HEK293T (cell line): ENCODE results near the gene KAT7.

ENCODE experiments used
- ARNT ChIP-seq: fragments of 450-650 bp; IDR thresholded peaks from 2 replicates; pipeline ENCODE4 v1.6.1; 2017; ENCODE audit warnings: mild to moderate bottlenecking
- BHLHE40 ChIP-seq: fragments of 450-650 bp; IDR thresholded peaks from 2 replicates; pipeline ENCODE4 v1.6.1; 2016; ENCODE audit warnings: mild to moderate bottlenecking, moderate library complexity, borderline replicate concordance
- CTBP1 ChIP-seq: fragments of 450-650 bp; IDR thresholded peaks from 2 replicates; pipeline ENCODE4 v1.6.1; 2016; ENCODE audit warnings: borderline replicate concordance
- ELF4 ChIP-seq: fragments of 450-650 bp; IDR thresholded peaks from 2 replicates; pipeline ENCODE4 v1.6.1; 2017; ENCODE audit warnings: antibody characterized with exemption
- FOXA1 ChIP-seq: fragments of 450-650 bp; IDR thresholded peaks from 2 replicates; pipeline ENCODE4 v1.6.1; 2016; ENCODE audit warnings: mild to moderate bottlenecking
- FOXM1 ChIP-seq: fragments of 450-650 bp; IDR thresholded peaks from 2 replicates; pipeline ENCODE4 v1.6.1; 2017; ENCODE audit warnings: mild to moderate bottlenecking, borderline replicate concordance
- NFRKB ChIP-seq: fragments of 450-650 bp; IDR thresholded peaks from 2 replicates; pipeline ENCODE4 v1.6.1; 2016; ENCODE audit warnings: mild to moderate bottlenecking, moderate library complexity
- SP1 ChIP-seq: fragments of 450-650 bp; IDR thresholded peaks from 2 replicates; pipeline ENCODE4 v1.6.1; 2017
- SUZ12 ChIP-seq: fragments of 450-650 bp; IDR thresholded peaks from 2 replicates; pipeline ENCODE4 v1.6.1; 2016; ENCODE audit warnings: mild to moderate bottlenecking
- TARDBP ChIP-seq: fragments of 450-650 bp; IDR thresholded peaks from 2 replicates; pipeline ENCODE4 v1.6.1; 2016

GRCh38 chr17:49874911-49875310 is 86.4 kb downstream of the KAT7 start:
- TF ChIP-seq TARDBP (no peak), FOXA1 (no peak), CTBP1 (no peak), SP1 (no peak), BHLHE40 (no peak), SUZ12 (no peak), ARNT (no peak), NFRKB (no peak), ELF4 (no peak), FOXM1 (no peak)
